Neural progenitor cell (in vitro differentiated cells): ENCODE results near the gene AUNIP.

Experiments used
- EZH2 ChIP-seq: fragments of 200-600 bp; sonication (generic); IDR thresholded peaks from 2 replicates; pipeline ENCODE4 v1.6.1; 2017; ENCODE audit warnings: antibody characterized with exemption, mild to moderate bottlenecking, moderate library complexity
- TF ChIP-seq, protein P1 (sequence below): fragments of 200-600 bp; sonication (generic); IDR thresholded peaks from 2 replicates; pipeline ENCODE4 v1.5.1; 2017; ENCODE audit warnings: antibody characterized with exemption, mild to moderate bottlenecking

DNA sequence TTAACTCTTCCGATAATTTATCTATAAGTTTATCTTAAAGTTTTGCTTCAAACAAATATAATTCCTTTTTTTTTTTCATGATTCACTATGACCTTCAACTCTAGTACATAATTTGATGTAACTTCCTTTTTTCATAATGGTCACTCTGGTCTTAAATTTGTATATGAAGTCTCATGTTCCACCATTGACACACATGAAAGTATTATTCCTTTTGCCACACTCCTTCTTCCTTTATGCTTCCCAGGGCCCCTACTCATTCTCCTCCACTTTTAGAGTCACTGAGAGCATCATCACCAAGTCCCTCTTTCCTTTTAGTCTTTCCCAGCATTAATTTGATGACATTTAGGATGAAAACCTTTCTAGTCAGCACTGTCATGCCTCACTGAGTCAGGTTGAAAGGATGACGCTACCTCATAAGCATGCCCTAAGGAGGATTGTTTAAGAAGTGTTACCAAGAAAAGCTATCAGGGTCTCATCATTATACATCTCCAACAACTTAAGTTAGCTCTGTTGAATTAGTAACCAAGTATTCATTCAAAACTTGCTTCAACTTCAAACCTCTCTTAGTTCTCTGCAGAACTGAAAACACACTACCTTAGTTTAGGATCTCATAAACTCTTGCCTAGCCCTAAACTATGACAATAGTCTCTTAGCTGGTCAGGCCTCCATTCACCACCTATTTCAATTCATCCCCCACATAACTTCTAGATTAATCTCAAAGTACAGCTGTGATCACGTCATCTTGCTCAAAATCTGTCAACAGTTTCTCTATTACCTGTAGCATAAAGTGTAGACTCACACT, 14.5 kb downstream of the AUNIP start:
- TF ChIP-seq, protein P1, sequence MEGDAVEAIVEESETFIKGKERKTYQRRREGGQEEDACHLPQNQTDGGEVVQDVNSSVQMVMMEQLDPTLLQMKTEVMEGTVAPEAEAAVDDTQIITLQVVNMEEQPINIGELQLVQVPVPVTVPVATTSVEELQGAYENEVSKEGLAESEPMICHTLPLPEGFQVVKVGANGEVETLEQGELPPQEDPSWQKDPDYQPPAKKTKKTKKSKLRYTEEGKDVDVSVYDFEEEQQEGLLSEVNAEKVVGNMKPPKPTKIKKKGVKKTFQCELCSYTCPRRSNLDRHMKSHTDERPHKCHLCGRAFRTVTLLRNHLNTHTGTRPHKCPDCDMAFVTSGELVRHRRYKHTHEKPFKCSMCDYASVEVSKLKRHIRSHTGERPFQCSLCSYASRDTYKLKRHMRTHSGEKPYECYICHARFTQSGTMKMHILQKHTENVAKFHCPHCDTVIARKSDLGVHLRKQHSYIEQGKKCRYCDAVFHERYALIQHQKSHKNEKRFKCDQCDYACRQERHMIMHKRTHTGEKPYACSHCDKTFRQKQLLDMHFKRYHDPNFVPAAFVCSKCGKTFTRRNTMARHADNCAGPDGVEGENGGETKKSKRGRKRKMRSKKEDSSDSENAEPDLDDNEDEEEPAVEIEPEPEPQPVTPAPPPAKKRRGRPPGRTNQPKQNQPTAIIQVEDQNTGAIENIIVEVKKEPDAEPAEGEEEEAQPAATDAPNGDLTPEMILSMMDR = no peak
- no peak for TF ChIP-seq EZH2
